Gastroesophageal sphincter (tissue), 4 donors: ENCODE results near the gene P2RY2. TPM values are rescaled to one million over a fixed set of nuclear protein-coding genes. Genes with fewer than 3 reads are reported as not detected.

Source experiments
- ATAC-seq: fragments of 150-250 bp; one replicate; pipeline ENCODE4 v1.9.1; 2016; ENCODE audit warnings: mild to moderate bottlenecking, moderate library complexity
- H3K27ac ChIP-seq, 4 donors: fragments of 200-600 bp; sonication (generic) in 3 of 4; 1 replicate in 3 of 4; 2 replicates in 1 of 4; pipeline ENCODE4 v1.5.1; 2016 to 2019
- H3K27me3 ChIP-seq: fragments of 200-600 bp; sonication (generic); one replicate; pipeline ENCODE4 v1.5.1; 2019
- H3K36me3 ChIP-seq, 2 donors: fragments of 200-600 bp; sonication (generic); one replicate each; pipeline ENCODE4 v1.5.1; 2019; ENCODE audit warnings: control low read depth in 1 of 2
- H3K4me1 ChIP-seq, 3 donors: fragments of 200-600 bp; sonication (generic); 1 replicate in 2 of 3; 2 replicates in 1 of 3; pipeline ENCODE4 v1.5.1; 2016 to 2019; ENCODE audit warnings: control low read depth in 2 of 3
- H3K4me3 ChIP-seq, 2 donors: fragments of 200-600 bp; sonication (generic); one replicate each; pipeline ENCODE4 v1.5.1; 2019; ENCODE audit warnings: mild to moderate bottlenecking in 1 of 2, moderate library complexity in 1 of 2
- H3K9me3 ChIP-seq, 3 donors: fragments of 200-600 bp; sonication (generic); one replicate each; pipeline ENCODE4 v1.5.1; 2017 to 2019; ENCODE audit warnings: control low read depth in 2 of 3
- EP300 ChIP-seq: sonication (generic); formaldehyde crosslinking; IDR thresholded peaks from one replicate; pipeline ENCODE4 v1.6.1; 2017; ENCODE audit warnings: antibody characterized with exemption, mild to moderate bottlenecking
- POLR2A ChIP-seq, 2 donors: fragments of 450-650 bp; IDR thresholded peaks; one replicate each; pipeline ENCODE4 v1.6.1; 2017; ENCODE audit warnings: antibody characterized with exemption in 2 of 2, mild to moderate bottlenecking in 2 of 2, moderate library complexity in 1 of 2
- POLR2AphosphoS5 ChIP-seq: sonication (generic); formaldehyde crosslinking; IDR thresholded peaks from one replicate; pipeline ENCODE4 v1.6.1; 2017; ENCODE audit warnings: antibody characterized with exemption
- WGBS, 2 donors: methylation state at CpG; one replicate each; pipeline ENCODE4 v1.1.5; 2018; ENCODE audit warnings: low coverage in 1 of 2; 5-methylcytosine and 5-hydroxymethylcytosine counted together
- total RNA-seq, 4 donors: library from RNA; depleted of rRNA; stranded (reverse); fragments of >200 nt; gene quantifications; one replicate each; pipeline ENCODE4 v1.1.0, GENCODE V29; 2016
- TF ChIP-seq, protein P1 (sequence below), 4 experiments: fragments of 200-600 bp in 2 of 4; fragments of 450-650 bp in 2 of 4; sonication (generic) in 1 of 4; IDR thresholded peaks; one replicate each; pipeline ENCODE4 v1.5.1; 2017 to 2019; ENCODE audit warnings: antibody characterized with exemption in 4 of 4, mild to moderate bottlenecking in 2 of 4, moderate library complexity in 2 of 4

Gene P2RY2
- total RNA-seq, 4 donors from 2014 or later: 0.35 to 2.5 (median 0.89) TPM

DNA sequence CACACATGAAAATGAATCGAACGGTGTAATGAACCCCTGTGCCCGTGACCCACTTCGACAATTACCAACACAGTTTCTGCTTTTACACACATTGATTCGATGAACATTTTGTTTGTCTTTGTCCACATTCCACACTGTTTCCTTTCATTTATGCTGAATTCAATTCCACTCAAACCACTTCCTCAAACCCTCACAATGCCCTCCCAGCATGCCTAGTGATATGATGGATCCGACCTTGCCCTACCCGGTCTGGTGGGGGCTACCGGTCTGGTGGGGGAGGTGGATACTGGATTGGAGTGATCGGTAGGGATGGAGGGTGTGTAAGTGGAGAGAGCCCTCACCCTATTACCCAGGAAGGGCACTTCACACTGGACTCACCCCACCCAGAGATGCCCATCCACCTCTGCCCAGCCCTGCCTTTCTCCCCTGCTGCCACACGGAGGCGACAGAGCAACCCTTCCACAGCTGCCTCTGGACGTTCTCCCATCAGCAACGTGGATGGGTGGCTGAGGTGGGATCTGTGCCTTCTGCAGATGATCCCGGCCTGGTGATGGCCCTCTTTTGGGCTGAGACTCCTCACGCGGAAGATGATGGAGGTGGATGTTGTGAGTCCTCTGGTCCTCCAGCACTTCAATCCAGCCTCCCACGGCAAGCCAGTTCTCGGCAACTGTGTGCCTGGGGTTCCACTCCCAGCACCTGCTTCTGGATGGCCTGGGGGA, 33.0 kb upstream of the P2RY2 start:
- Histone ChIP-seq H3K4me3 (no peak overlapping the region), H3K9me3 (no peaks in the 10 kb centered on the region), H3K36me3 (no peaks in the 10 kb centered on the region), H3K27me3 (peaks cover 4% of the 10 kb centered on the region), H3K27ac (no peak overlapping the region), H3K4me1 (peaks cover 0 to 15% (median 7%) of the 10 kb centered on the region in 3 donors)
- TF ChIP-seq, protein P1, sequence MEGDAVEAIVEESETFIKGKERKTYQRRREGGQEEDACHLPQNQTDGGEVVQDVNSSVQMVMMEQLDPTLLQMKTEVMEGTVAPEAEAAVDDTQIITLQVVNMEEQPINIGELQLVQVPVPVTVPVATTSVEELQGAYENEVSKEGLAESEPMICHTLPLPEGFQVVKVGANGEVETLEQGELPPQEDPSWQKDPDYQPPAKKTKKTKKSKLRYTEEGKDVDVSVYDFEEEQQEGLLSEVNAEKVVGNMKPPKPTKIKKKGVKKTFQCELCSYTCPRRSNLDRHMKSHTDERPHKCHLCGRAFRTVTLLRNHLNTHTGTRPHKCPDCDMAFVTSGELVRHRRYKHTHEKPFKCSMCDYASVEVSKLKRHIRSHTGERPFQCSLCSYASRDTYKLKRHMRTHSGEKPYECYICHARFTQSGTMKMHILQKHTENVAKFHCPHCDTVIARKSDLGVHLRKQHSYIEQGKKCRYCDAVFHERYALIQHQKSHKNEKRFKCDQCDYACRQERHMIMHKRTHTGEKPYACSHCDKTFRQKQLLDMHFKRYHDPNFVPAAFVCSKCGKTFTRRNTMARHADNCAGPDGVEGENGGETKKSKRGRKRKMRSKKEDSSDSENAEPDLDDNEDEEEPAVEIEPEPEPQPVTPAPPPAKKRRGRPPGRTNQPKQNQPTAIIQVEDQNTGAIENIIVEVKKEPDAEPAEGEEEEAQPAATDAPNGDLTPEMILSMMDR (IDR thresholded peaks at IDR 0.05): peak in 3 of 4 experiments; percentile 75 to 87 (median 75)
- TF ChIP-seq POLR2A (IDR thresholded peaks at IDR 0.05): no peak
- no peak for TF ChIP-seq EP300
- 63 to 64% methylated on average over 5 of the region's 18 CpGs for WGBS, 2 donors
- ATAC-seq: peak; percentile 63

DNA sequence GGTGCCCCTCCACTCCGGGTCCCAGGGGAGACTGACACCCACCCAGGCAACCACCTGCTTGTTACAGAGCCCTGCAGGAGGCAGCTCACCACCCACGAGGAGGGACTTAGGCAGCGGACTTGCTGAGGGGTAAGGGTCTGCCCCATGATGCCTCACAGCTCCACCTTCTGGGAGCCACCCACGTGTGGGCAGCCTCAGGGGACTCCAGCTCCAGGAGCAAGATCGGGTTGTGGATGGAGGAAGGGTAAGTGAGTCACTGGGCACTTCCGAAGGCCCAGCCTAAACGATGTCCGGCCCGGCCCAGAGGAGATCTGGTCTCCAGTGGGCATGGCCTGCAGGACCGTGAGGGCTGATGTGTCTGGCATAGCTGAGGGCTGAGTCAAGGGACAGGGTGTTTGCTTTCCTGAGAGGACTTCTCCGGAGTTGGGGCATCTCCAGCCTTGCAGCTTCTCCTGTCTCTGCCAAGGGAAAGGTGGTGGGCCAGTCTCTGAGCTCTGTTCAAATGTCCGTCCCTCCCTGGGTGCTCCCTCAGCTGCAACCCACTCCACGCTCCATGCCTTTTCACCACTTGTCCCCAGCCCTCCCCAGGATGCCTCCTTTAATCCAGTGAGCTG, 32.3 kb upstream of the P2RY2 start:
- WGBS, 2 donors: 73 to 80% methylated on average over 2 to 3 of the region's 13 CpGs
- no peak overlapping the region for H3K4me3 ChIP-seq

DNA sequence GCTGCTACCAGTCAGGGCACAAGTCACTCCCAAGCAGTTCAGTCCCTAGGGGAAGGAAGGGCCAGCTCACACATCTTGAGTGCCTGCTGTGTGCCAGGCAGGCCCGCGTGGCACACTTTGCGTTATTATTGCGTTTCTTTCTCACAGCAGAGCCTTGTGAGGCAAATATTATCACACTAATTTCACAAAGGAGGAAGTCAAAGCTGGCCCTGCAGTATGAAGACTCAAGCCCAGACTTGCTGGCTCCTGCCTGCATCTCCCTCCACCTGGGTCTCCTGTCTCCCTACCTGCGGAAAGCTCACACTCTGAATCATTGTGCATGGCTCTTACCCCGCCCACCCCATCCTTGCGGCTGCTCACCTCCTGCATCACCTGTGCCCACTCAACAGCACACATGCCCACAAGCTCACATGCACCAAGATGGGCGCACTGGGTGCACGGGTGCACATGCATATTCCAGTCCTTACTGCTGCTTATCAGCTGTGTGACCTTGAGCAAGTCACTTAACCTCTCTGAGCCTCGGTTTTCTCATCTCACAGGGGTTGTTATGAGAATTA, 31.7 kb upstream of the P2RY2 start:
- Histone ChIP-seq H3K27me3 (peaks cover 4% of the 10 kb centered on the region), H3K4me1 (peaks cover 0 to 15% (median 7%) of the 10 kb centered on the region in 3 donors), H3K4me3 (no peak overlapping the region), H3K27ac (no peak overlapping the region), H3K36me3 (no peaks in the 10 kb centered on the region), H3K9me3 (no peaks in the 10 kb centered on the region)
- ATAC-seq: no peak
- WGBS, 2 donors: 65 to 96% methylated on average over 2 to 9 of the region's 10 CpGs
- TF ChIP-seq POLR2AphosphoS5: no peak
- no peak for TF ChIP-seq POLR2A (IDR thresholded peaks at IDR 0.05)
- no peak for TF ChIP-seq EP300
- TF ChIP-seq, protein P1 (IDR thresholded peaks at IDR 0.05): no peak

More for the DNA sequence above, 32.3 kb upstream of the P2RY2 start:
- H3K27me3 ChIP-seq: peaks cover 4% of the 10 kb centered on the region
- no peaks in the 10 kb centered on the region for H3K9me3 ChIP-seq
- peak; percentile 3 for ATAC-seq
- TF ChIP-seq, protein P1 (IDR thresholded peaks at IDR 0.05): no peak
- no peak for TF ChIP-seq EP300
- no peak for TF ChIP-seq POLR2AphosphoS5
- TF ChIP-seq POLR2A (IDR thresholded peaks at IDR 0.05): no peak
- H3K36me3 ChIP-seq: no peaks in the 10 kb centered on the region
- H3K4me1 ChIP-seq: peaks cover 0 to 15% (median 7%) of the 10 kb centered on the region in 3 donors
- H3K27ac ChIP-seq: no peak overlapping the region

DNA sequence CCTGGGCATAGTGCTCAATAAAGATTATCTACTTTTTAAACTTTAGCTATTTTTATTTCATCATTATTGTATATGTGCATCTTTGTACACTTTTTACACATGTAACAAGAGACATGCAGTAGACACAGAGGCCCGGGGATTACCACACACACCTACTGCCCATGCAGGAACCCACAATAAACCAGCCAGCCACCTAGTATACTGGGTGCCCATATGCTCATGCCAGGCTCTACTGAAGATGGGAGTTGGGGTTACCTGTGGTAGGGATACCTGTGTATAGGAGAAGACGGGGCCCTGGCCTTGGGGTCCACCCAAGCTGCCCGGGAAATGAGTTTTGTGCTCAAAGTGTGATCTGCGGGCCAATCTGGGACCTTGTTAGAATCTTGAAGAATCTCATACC, 31.2 kb upstream of the P2RY2 start:
- 36 to 50% methylated on average over 3 to 4 of the region's 4 CpGs for WGBS, 2 donors
- ATAC-seq: no peak

More for the DNA sequence above, 31.2 kb upstream of the P2RY2 start:
- H3K27ac ChIP-seq: no peak overlapping the region
- H3K4me1 ChIP-seq: peaks cover 0 to 15% (median 7%) of the 10 kb centered on the region in 3 donors
- TF ChIP-seq EP300: no peak
- TF ChIP-seq POLR2AphosphoS5: no peak
- no peak for TF ChIP-seq POLR2A (IDR thresholded peaks at IDR 0.05)
- TF ChIP-seq, protein P1 (IDR thresholded peaks at IDR 0.05): no peak
- no peaks in the 10 kb centered on the region for H3K9me3 ChIP-seq
- peaks cover 4% of the 10 kb centered on the region for H3K27me3 ChIP-seq
- H3K36me3 ChIP-seq: no peaks in the 10 kb centered on the region
- H3K4me3 ChIP-seq: no peak overlapping the region
